Endothelial cell of umbilical vein (primary cell): ENCODE measurements around the gene HNMT. TPM values are rescaled to one million over a fixed set of nuclear protein-coding genes. Genes with fewer than 3 reads are reported as not detected.

ENCODE experiments used
- BruUV-seq: library from RNA; stranded (reverse); fragments of 400-500 nt; replicated peaks from 2 replicates; lab custom pipeline; 2021; lab: Mats Ljungman, UMichigan
- CTCF ChIA-PET: fragments of 300-600, 350-600 bp; sonication (Branson Sonifier 250); formaldehyde crosslinking; loops from one replicate; lab custom pipeline; 2021; ENCODE audit warnings: antibody characterized with exemption, inconsistent platforms; lab: Charles Lee
- POLR2A ChIA-PET: fragments of 300-600, 350-600 bp; sonication (Branson Sonifier 250); formaldehyde crosslinking; loops from one replicate; lab custom pipeline; 2021; ENCODE audit warnings: antibody characterized with exemption, inconsistent platforms; lab: Charles Lee
- DNase-seq: peaks from one replicate; pipeline ENCODE4 v3.0.0-alpha.2; 2011; ENCODE audit warnings: low read depth, low spot score
- FAIRE-seq: peaks from 2 replicates; lab custom pipeline; 2011; peaks lifted over from hg19 to GRCh38; lab: Jason Lieb, UNC
- H2AFZ ChIP-seq: 2 replicates; pipeline ENCODE4 v1.6.0; 2012; ENCODE audit warnings: low read depth, low read length, control low read depth, inconsistent platforms
- H3K27ac ChIP-seq: 2 replicates; pipeline ENCODE4 v1.5.1; 2011; ENCODE audit warnings: low read depth, mild to moderate bottlenecking, control low read depth, low read length, moderate library complexity; ENCODE audit not compliant: insufficient read depth
- H3K27me3 ChIP-seq, 2 experiments: 2 replicates each; pipeline versions ENCODE4 v1.6.0 to v1.6.1; 2011; ENCODE audit warnings: low read length in 2 of 2, mixed read lengths in 1 of 2; ENCODE audit not compliant: control insufficient read depth in 2 of 2, insufficient read depth in 2 of 2
- H3K36me3 ChIP-seq, 2 experiments: 2 replicates in 1 of 2; 3 replicates in 1 of 2; pipeline ENCODE4 v1.5.1; 2011; ENCODE audit warnings: low read length in 2 of 2, mild to moderate bottlenecking in 1 of 2, moderate library complexity in 1 of 2; ENCODE audit not compliant: control insufficient read depth in 2 of 2, insufficient read depth in 2 of 2; ENCODE audit errors: extremely low read depth in 1 of 2
- H3K4me1 ChIP-seq: 3 replicates; pipeline ENCODE4 v1.5.1; 2011; ENCODE audit warnings: mild to moderate bottlenecking, low read length; ENCODE audit not compliant: control insufficient read depth, insufficient read depth; ENCODE audit errors: extremely low read depth
- H3K4me2 ChIP-seq: 2 replicates; pipeline ENCODE4 v1.6.1; 2011; ENCODE audit warnings: low read length, control low read depth, mixed read lengths; ENCODE audit not compliant: insufficient read depth
- H3K4me3 ChIP-seq, 3 experiments: fragments of 200-600 bp in 1 of 3; sonication (generic), shearing (Covaris generic) in 1 of 3; replicated peaks in 1 of 3; 2 replicates each; pipeline ENCODE4 v1.5.1; 2011 to 2016; ENCODE audit warnings: control low read depth in 3 of 3, low read length in 3 of 3, mild to moderate bottlenecking in 2 of 3, inconsistent platforms in 1 of 3, low read depth in 1 of 3, moderate library complexity in 1 of 3; ENCODE audit not compliant: insufficient read depth in 1 of 3
- H3K79me2 ChIP-seq: 2 replicates; pipeline ENCODE4 v1.6.0; 2012; ENCODE audit warnings: low read length, inconsistent platforms; ENCODE audit not compliant: control insufficient read depth, insufficient read depth
- H3K9ac ChIP-seq: replicated peaks from 2 replicates; pipeline ENCODE3; 2011; ENCODE audit warnings: low read length, control low read depth; ENCODE audit not compliant: insufficient read depth; ENCODE audit errors: extremely low read depth
- H3K9me1 ChIP-seq: replicated peaks from 3 replicates; pipeline ENCODE4 v1.6.0; 2011; ENCODE audit warnings: mild to moderate bottlenecking, low read length; ENCODE audit not compliant: control insufficient read depth, insufficient read depth; ENCODE audit errors: extremely low read depth
- H3K9me3 ChIP-seq: replicated peaks from 2 replicates; pipeline ENCODE4 v1.5.1; 2012; ENCODE audit warnings: low read length, inconsistent platforms; ENCODE audit not compliant: control insufficient read depth, insufficient read depth
- H4K20me1 ChIP-seq: replicated peaks from 2 replicates; pipeline ENCODE3; 2011; ENCODE audit warnings: mild to moderate bottlenecking, low read length; ENCODE audit not compliant: control insufficient read depth, insufficient read depth; ENCODE audit errors: extremely low read depth
- CTCF ChIP-seq, 2 donors: IDR thresholded peaks; 1 replicate in 1 of 2; 2 replicates in 1 of 2; pipeline ENCODE4 v1.5.1; 2011; ENCODE audit warnings: low read length in 2 of 2, mild to moderate bottlenecking in 2 of 2, moderate library complexity in 2 of 2, control low read depth in 1 of 2, inconsistent platforms in 1 of 2, low read depth in 1 of 2; ENCODE audit not compliant: insufficient read depth in 1 of 2; ENCODE audit errors: extremely low read depth in 1 of 2
- EZH2 ChIP-seq: IDR thresholded peaks from 2 replicates; pipeline ENCODE4 v1.6.1; 2012; ENCODE audit warnings: borderline replicate concordance, low read depth, mild to moderate bottlenecking, moderate library complexity, low read length, inconsistent platforms; ENCODE audit not compliant: severe bottlenecking
- FOS ChIP-seq: IDR thresholded peaks from 2 replicates; pipeline ENCODE4 v1.6.1; 2011; ENCODE audit warnings: mild to moderate bottlenecking, low read length, moderate library complexity, borderline replicate concordance; ENCODE audit not compliant: insufficient read depth
- GATA2 ChIP-seq: IDR thresholded peaks from 2 replicates; pipeline ENCODE4 v1.7.0; 2011; ENCODE audit warnings: low read depth, mild to moderate bottlenecking, moderate library complexity, mixed read lengths, low read length; ENCODE audit not compliant: insufficient read length, insufficient read depth
- JUN ChIP-seq: IDR thresholded peaks from 2 replicates; pipeline ENCODE4 v1.6.1; 2011; ENCODE audit warnings: borderline replicate concordance, low read depth; ENCODE audit not compliant: insufficient read length, insufficient read depth
- MYC ChIP-seq: IDR thresholded peaks from one replicate; pipeline ENCODE4 v1.6.1; 2011; ENCODE audit warnings: mild to moderate bottlenecking, low read depth, low read length
- POLR2A ChIP-seq: IDR thresholded peaks from 2 replicates; pipeline ENCODE4 v1.6.1; 2012; ENCODE audit warnings: low read depth, mild to moderate bottlenecking, control low read depth, low read length
- POLR2AphosphoS5 ChIP-seq: IDR thresholded peaks from 2 replicates; pipeline ENCODE4 v1.6.1; 2012; ENCODE audit warnings: low read depth, mild to moderate bottlenecking, control low read depth, low read length, moderate library complexity; ENCODE audit not compliant: insufficient read depth
- dilution Hi-C: fragments of 300-500 bp; cut with MboI; formaldehyde crosslinking; loops from one replicate; pipeline ENCODE4 v1.15.0; 2019; ENCODE audit warnings: low sequenced_read_pairs; ENCODE audit not compliant: extremely low pct_ligation_motif_present
- intact Hi-C: fragments of 100-400 bp; cut with micrococcal nuclease; formaldehyde crosslinking; loops from one replicate; pipeline ENCODE4 v1.10.0; 2022
- polyA plus RNA-seq, 4 experiments: library from polyadenylated mRNA; depleted of rRNA in 3 of 4; stranded (reverse) in 3 of 4; unstranded in 1 of 4; fragments of >200 nt; gene quantifications; 2 replicates each; pipeline versions ENCODE4 v1.2.1 to v1.2.3, GENCODE V29; 2011 to 2012; ENCODE audit warnings: missing spikeins in 1 of 4
- total RNA-seq: library from RNA; stranded (reverse); gene quantifications from 2 replicates; pipeline ENCODE4 v1.2.3, GENCODE V29; 2021
- TF ChIP-seq, protein P1 (sequence below): IDR thresholded peaks from 2 replicates; pipeline ENCODE4 v1.6.1; 2011; ENCODE audit not compliant: insufficient read depth, insufficient read length

The HNMT gene
- total and polyA plus RNA-seq, 2 donors (not counting 3 experiments of a cell fraction or from before 2014, with no cell fraction given), result 8.6 to 16.9 TPM

GRCh38 chr2:137976274-137976673 is 12.0 kb downstream of the HNMT start:
- H2AFZ ChIP-seq, result no peak overlapping the region
- H3K79me2 ChIP-seq, result no peaks in the 10 kb centered on the region
- no peak overlapping the region for H3K4me3 ChIP-seq
- BruUV-seq, result no TSS peak
- no peaks in the 10 kb centered on the region for H3K9me1 ChIP-seq
- FAIRE-seq (no peak), DNase-seq (no peak)
- H4K20me1 ChIP-seq, result no peaks in the 10 kb centered on the region
- TF ChIP-seq POLR2A (no peak), POLR2AphosphoS5 (no peak), JUN (no peak), FOS (no peak), EZH2 (no peak), GATA2 (no peak), CTCF (IDR thresholded peaks at IDR 0.05; ENCODE audit: extremely low read depth in 1 of 2, insufficient read depth in 1 of 2, low read depth in 1 of 2, low read length in 2 of 2) (no peak), MYC (no peak)
- TF ChIP-seq, protein P1, sequence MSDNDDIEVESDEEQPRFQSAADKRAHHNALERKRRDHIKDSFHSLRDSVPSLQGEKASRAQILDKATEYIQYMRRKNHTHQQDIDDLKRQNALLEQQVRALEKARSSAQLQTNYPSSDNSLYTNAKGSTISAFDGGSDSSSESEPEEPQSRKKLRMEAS, result no peak
- intact Hi-C loops (no loop called here), dilution Hi-C loops (no loop called here)
- no peak overlapping the region for H3K4me2 ChIP-seq
- H3K9ac ChIP-seq, result no peak overlapping the region
- ChIA-PET CTCF (no interaction called here), POLR2A (no interaction called here)
- no peak overlapping the region for H3K27ac ChIP-seq
- no peaks in the 10 kb centered on the region for H3K27me3 ChIP-seq
- H3K4me1 ChIP-seq, result no peaks in the 10 kb centered on the region
- no peaks in the 10 kb centered on the region for H3K9me3 ChIP-seq
- no peaks in the 10 kb centered on the region for H3K36me3 ChIP-seq
